SK-N-SH treated with all-trans-retinoic acid at 6 μM for 48 hours (cell line): Measurements from ENCODE around the gene CACNA1S.

ENCODE experiments used
- ATAC-seq: fragments of 200-7000 bp; cut with Tn5 transposase; 3 replicates; pipeline ENCODE4 v1.9.1; 2020; ENCODE audit warnings: mild to moderate bottlenecking, moderate library complexity
- ARNTL ChIP-seq: fragments of 450-650 bp; formaldehyde crosslinking; IDR thresholded peaks from 2 replicates; pipeline ENCODE4 v1.5.0; 2020; ENCODE audit warnings: low read depth, mild to moderate bottlenecking, moderate library complexity, borderline replicate concordance
- BACH2 ChIP-seq: fragments of 250-450 bp; sonication (Bioruptor Pico); IDR thresholded peaks from 2 replicates; pipeline ENCODE4 v1.9.0; 2021; ENCODE audit warnings: mild to moderate bottlenecking, borderline replicate concordance
- CSDC2 ChIP-seq: fragments of 250-450 bp; sonication (Bioruptor Pico); IDR thresholded peaks from 2 replicates; pipeline ENCODE4 v1.5.0; 2020; ENCODE audit warnings: mild to moderate bottlenecking, moderate library complexity
- CSRNP3 ChIP-seq: fragments of 250-450 bp; sonication (Bioruptor Pico); IDR thresholded peaks from 2 replicates; pipeline ENCODE4 v1.5.1; 2021; ENCODE audit warnings: mild to moderate bottlenecking, moderate library complexity
- GLIS3 ChIP-seq: fragments of 250-450 bp; sonication (Bioruptor Pico); IDR thresholded peaks from 2 replicates; pipeline ENCODE4 v1.5.0; 2020; ENCODE audit warnings: mild to moderate bottlenecking, moderate library complexity
- POU6F1 ChIP-seq: fragments of 250-450 bp; sonication (Bioruptor Pico); IDR thresholded peaks from 2 replicates; pipeline ENCODE4 v1.8.0; 2021; ENCODE audit warnings: low read depth, mild to moderate bottlenecking, moderate library complexity, borderline replicate concordance
- PPARA ChIP-seq: fragments of 250-450 bp; sonication (Bioruptor Pico); IDR thresholded peaks from 2 replicates; pipeline ENCODE4 v1.5.0; 2020; ENCODE audit warnings: mild to moderate bottlenecking, borderline replicate concordance
- RARB ChIP-seq: fragments of 250-450 bp; sonication (Bioruptor Pico); IDR thresholded peaks from 2 replicates; pipeline ENCODE4 v1.8.0; 2021; ENCODE audit warnings: mild to moderate bottlenecking, moderate library complexity
- SNAI2 ChIP-seq: fragments of 250-450 bp; sonication (Bioruptor Pico); IDR thresholded peaks from 2 replicates; pipeline ENCODE4 v1.5.0; 2020; ENCODE audit warnings: mild to moderate bottlenecking, moderate library complexity
- TCF4 ChIP-seq: fragments of 250-450 bp; sonication (Bioruptor Pico); IDR thresholded peaks from 2 replicates; pipeline ENCODE4 v1.8.0; 2021; ENCODE audit warnings: mild to moderate bottlenecking, moderate library complexity, borderline replicate concordance
- TOX ChIP-seq: fragments of 250-450 bp; sonication (Bioruptor Pico); IDR thresholded peaks from 2 replicates; pipeline ENCODE4 v1.8.0; 2021; ENCODE audit warnings: mild to moderate bottlenecking, moderate library complexity, borderline replicate concordance
- TSHZ2 ChIP-seq: fragments of 250-450 bp; sonication (Bioruptor Pico); IDR thresholded peaks from 2 replicates; pipeline ENCODE4 v1.5.0; 2020; ENCODE audit warnings: mild to moderate bottlenecking, moderate library complexity
- ZC3H10 ChIP-seq: fragments of 250-450 bp; sonication (Bioruptor Pico); IDR thresholded peaks from 2 replicates; pipeline ENCODE4 v1.5.1; 2021; ENCODE audit warnings: mild to moderate bottlenecking, moderate library complexity
- ZFP30 ChIP-seq: fragments of 450-650 bp; formaldehyde crosslinking; IDR thresholded peaks from 2 replicates; pipeline ENCODE4 v1.5.0; 2022; ENCODE audit warnings: mild to moderate bottlenecking, moderate library complexity
- ZNF565 ChIP-seq: fragments of 450-650 bp; formaldehyde crosslinking; conservative IDR thresholded peaks from 2 replicates; pipeline ENCODE4 v1.5.0; 2020; ENCODE audit warnings: low read depth, mild to moderate bottlenecking, moderate library complexity
- ZNF70 ChIP-seq: fragments of 450-650 bp; formaldehyde crosslinking; IDR thresholded peaks from 2 replicates; pipeline ENCODE4 v1.5.0; 2020; ENCODE audit warnings: mild to moderate bottlenecking, moderate library complexity
- ZNF8 ChIP-seq: fragments of 450-650 bp; formaldehyde crosslinking; IDR thresholded peaks from 2 replicates; pipeline ENCODE4 v1.5.0; 2020; ENCODE audit warnings: mild to moderate bottlenecking, moderate library complexity

The CACNA1S gene

GRCh38 chr1:201123866-201124265 lies 11.6 kb upstream of the CACNA1S start:
- TF ChIP-seq ZFP30 (CRISPR knock-in tag) (no peak), ARNTL (no peak), POU6F1 (CRISPR knock-in tag) (no peak), TCF4 (CRISPR knock-in tag) (no peak)
- ATAC-seq: no peak

GRCh38 chr1:201122321-201122957 lies 10.2 kb upstream of the CACNA1S start:
- no peak for ATAC-seq
- TF ChIP-seq BACH2 (CRISPR knock-in tag) (no peak), POU6F1 (CRISPR knock-in tag) (no peak), ZNF8 (CRISPR knock-in tag) (no peak), GLIS3 (CRISPR knock-in tag) (no peak), ZC3H10 (CRISPR knock-in tag) (no peak), SNAI2 (CRISPR knock-in tag) (no peak), ZNF565 (no peak), RARB (CRISPR knock-in tag) (no peak), TOX (no peak), TSHZ2 (CRISPR knock-in tag) (no peak), TCF4 (CRISPR knock-in tag) (no peak), CSRNP3 (CRISPR knock-in tag) (no peak)

- no peak for TF ChIP-seq POU6F1 (CRISPR knock-in tag)
- TF ChIP-seq PPARA (CRISPR knock-in tag): no peak
- TF ChIP-seq CSDC2 (CRISPR knock-in tag): no peak
- no peak for TF ChIP-seq ZNF70 (CRISPR knock-in tag)
- TF ChIP-seq SNAI2 (CRISPR knock-in tag): no peak
- no peak for TF ChIP-seq CSRNP3 (CRISPR knock-in tag)
- ATAC-seq: peak; percentile 34; the same call in 2 of the 3 replicates
Observed at GRCh38 chr1:201119206-201120197, 7.3 kb upstream of the CACNA1S start.
